GM21423 (cell line): ENCODE measurements around the gene ZSWIM5.
"Not testable (repeated sequence)": the region's sequence is repeated elsewhere in the genome, so short reads cannot be mapped to it uniquely, and the experiment has no call there.

Experiments
- ATAC-seq: cut with Tn5 transposase; IDR thresholded peaks from one replicate; pipeline ENCODE4 v1.9.1; 2021; ENCODE audit warnings: mild to moderate bottlenecking, moderate library complexity; ENCODE audit not compliant: unreplicated experiment

ZSWIM5 gene

GRCh38 chr1:45205910-45206721, at the start of gene ZSWIM5:
Gene ZSWIM5 (minus strand): TSS chr1:45206605. CDS start chr1:45206350, 255 bp downstream.
- ATAC-seq, result peak; percentile 71

DNA sequence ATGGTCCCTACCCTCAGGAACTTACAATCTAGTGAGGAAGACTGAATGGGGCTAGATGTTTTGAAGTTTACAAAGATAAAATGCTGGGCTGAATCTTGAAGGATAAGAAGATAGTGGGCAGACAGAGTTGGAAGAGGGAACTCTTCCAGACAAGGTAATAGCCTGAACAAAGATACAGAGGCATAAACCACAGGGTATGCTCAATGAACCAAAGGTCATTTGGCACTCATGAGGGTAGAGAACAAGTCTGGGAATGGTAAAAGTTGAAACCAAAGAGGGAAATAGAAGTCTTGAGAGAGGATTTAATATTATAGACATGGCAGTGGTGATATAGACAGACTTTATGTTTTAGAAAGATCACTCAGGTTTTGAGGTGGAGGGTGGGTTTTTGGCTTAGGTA, 48.1 kb upstream of the ZSWIM5 start:
- no peak for ATAC-seq

- ATAC-seq, result no peak
These were observed 44.1 kb upstream of the ZSWIM5 start for GRCh38 chr1:45250544-45250943.

- ATAC-seq, result not testable (repeated sequence)
These were observed 41.6 kb upstream of the ZSWIM5 start for GRCh38 chr1:45248004-45248403.

DNA sequence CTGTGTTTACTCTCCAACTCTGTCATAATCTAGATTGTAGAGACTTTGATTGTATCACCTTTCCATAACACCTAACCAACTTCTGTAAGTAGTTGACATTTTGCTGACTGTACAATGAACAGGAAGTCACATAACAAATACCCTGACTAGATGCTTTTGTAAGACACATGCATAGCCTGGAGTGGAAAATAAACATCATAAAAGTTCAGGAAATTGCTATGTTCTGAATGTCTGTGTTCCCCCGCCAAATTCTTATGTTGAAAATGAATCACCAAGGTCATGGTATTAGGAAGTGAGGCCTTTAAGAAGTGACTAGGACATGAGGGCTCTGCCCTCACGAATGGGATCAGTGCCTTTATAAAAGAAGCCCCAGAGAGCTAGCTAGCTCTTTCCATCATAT, 40.4 kb upstream of the ZSWIM5 start:
- ATAC-seq, result no peak

DNA sequence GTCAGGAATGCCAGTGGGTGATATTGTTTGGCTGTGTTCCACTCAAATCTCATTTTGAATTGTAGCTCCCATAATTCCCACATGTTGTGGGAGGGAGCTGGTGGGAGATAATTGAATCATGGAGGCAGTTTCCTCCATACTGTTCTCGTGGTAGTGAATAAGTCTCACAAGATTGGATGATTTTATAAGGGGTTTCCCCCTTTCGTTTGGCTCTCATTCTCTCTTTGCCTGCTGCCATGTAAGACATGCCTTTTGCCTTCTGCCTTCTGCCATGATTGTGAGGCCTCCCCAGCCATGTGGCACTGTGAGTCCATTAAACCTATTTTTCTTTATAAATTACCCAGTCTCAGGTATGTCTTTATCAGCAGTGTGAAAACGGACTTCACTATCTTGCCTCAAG, 40.0 kb upstream of the ZSWIM5 start:
- not testable (repeated sequence) for ATAC-seq

DNA sequence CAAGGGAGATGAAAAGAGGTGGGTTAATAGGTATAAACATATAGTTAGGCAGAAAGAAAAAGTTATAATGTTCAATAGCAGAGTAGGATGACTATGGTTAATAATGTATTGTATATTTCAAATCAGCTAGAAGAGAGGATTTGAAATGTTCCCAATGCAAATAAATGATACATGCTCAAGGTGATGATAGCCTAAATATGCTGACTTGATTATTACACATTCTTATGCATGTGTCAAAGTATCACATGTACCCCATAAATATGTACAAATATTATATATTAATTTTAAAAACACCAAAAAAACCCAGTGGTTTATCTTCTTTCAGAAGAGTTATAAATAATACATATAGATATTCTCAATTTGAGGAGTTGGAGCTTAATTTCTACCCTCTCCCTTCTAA, 38.3 kb upstream of the ZSWIM5 start:
- ATAC-seq, result no peak

GRCh38 chr1:45243476-45244343, 37.3 kb upstream of the ZSWIM5 start:
- no peak for ATAC-seq

- ATAC-seq, result no peak
These were observed 32.4 kb upstream of the ZSWIM5 start for GRCh38 chr1:45238846-45239245.

DNA sequence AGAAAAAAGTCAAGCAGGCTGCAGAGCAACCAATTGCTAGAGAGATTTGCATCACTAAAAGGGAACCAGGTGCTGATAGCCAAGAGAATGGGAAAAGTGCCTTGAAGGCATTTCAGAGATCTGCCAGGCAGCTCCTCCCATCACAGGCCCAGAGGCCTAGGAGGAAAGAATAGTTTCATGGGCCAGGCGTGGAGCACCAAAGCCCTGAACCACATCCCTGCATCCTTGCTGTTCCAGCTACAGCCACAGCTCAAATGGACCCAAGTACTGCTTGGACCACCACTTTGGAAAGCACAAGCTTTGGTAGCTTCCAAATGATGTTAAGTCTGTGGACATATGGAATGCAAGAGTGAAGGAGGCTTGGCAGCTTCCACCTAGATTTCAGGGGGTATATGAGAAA, 29.7 kb upstream of the ZSWIM5 start:
- no peak for ATAC-seq

- ATAC-seq, result no peak
These were observed 24.1 kb upstream of the ZSWIM5 start for GRCh38 chr1:45230537-45230936.

DNA sequence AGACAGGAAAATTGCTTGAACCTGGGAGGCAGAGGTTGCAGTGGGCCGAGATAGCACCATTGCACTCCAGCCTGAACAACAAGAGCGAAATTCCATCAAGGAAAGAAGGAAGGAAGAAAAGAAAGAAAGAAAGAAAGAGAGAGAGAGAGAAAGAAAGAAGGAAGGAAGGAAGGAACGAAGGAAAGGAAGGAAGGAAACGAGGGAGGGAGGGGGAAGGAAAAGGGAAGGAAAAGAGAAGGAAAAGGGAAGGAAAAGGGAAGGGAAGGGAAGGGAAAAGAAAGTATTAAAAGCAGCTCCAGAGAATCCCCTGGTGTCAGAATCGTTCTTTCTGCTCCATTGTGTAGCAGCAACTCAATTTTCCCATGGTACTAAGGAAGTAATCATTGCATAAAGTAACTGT, 19.2 kb upstream of the ZSWIM5 start:
- ATAC-seq, result no peak

DNA sequence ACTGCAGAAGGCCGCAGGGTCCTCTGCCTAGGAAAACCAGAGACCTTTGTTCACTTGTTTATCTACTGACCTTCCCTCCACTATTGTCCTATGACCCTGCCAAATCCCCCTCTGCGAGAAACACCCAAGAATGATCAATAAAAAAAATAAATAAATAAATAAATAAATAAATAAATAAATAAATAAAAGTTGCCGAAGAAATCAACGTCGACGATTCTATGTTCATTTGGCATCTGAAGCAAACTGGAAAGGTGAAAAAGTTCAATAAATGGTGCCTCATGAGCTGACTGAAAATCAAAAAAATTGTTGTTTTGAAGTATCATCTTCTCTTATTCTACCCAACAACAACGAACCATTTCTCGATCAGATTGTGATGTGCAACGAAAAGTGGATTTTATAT, 17.3 kb upstream of the ZSWIM5 start:
- not testable (repeated sequence) for ATAC-seq

DNA sequence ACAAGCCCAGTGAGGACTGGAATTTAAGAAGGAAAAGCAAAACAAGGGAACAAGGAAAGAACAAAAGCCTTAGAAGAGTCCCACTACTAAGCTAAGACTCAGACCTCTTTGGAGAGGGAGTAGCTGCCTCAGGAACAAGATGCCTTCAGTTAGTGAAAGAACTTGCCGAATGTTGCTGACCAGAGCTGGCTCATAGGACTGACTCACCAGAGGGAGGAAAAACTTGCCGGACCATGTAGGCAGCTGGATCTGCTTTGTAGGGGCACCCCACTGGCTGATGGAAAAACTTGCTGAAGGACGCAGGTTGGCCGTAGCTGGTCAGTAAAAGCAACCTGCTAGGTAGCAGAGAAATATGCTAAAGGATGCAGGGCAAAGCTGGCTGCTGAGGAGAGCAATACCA, 15.3 kb upstream of the ZSWIM5 start:
- ATAC-seq, result no peak

DNA sequence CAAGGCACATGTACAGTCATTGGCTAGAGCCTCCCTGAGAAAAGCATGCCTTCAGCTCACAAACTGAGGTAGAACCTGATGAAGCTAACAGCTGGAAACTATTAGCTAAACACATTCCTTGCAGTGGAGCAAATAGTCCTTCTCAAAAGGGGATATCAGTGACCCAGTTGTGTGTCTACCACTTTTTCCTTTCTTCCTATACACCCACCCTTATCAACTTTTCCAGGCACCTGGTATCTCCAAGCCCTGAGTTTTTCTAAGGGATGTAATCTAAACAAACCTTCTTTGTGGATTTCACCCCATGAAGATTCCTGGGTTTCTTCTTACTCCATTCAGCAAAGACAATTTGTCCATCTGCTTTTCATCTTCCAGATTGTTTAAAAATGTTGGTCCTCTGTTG, 10.5 kb upstream of the ZSWIM5 start:
- no peak for ATAC-seq

GRCh38 chr1:45216200-45216541, 9.8 kb upstream of the ZSWIM5 start:
- no peak for ATAC-seq

DNA sequence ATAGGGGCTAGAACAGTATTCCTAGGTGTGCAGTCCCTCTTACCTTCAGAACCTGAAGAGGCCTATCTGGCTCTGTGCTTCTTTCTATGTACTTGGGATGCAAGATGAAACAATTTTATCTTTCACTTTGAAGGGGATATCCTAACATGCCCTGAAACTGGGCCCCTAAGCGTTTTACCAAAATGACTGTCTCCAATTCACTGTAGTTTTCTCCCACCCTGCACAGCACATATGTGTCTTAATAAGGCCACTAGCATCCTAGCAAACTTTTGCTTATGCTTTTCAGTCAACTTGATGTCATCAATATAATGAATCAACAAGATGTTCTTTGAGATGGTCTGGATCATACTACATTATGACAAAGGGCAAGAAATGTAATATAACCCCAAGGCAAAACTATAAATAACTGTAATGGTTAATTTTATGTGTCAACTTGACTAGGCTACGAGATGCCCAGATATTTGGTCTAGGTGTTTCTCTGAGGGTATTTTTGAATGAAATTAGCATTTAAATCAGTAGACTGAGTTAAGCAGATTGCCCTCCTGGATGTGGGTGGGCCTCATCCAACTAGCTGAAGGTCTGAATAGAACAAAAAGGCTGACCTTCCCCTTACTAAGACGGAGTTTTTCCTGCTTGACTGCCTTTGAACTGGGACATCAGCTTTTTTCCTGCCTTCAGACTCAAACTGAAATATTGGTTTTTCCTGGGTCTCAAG, 9.2 kb upstream of the ZSWIM5 start:
- ATAC-seq, result no peak

DNA sequence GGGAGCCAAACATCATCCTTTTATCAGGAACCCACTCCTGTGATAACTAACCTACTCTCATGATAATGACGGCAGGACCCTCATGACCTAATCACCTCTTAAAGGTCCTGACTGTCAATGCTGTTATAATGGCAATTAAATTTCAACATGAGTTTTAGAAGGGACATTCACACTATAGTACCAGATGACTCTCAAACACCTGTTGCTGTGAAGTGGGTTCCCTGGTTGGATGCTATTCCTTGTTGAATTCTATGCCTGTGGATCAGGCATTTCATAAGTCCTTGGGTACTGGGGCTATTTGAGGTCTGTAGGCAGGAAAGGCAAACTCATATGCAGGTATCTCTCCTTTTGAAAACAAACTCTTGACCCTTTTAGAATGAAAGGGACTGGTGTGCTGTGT, 7.5 kb upstream of the ZSWIM5 start:
- no peak for ATAC-seq

GRCh38 chr1:45211076-45211475, 4.7 kb upstream of the ZSWIM5 start:
- ATAC-seq, result no peak

GRCh38 chr1:45206808-45207623, 611 bp upstream of the ZSWIM5 start:
- ATAC-seq, result no peak
